Measurements from ENCODE around the gene PBX3. TPM values are rescaled to one million over a fixed set of nuclear protein-coding genes. Genes with fewer than 3 reads are reported as not detected.
"Not testable (repeated sequence)": the region's sequence is repeated elsewhere in the genome, so short reads cannot be mapped to it uniquely, and the experiment has no call there.

Gene PBX3
- total RNA-seq, 1 donor from 2014 or later: 15.0 TPM

- DNase-seq (ENCODE audit: low spot score): no peak
- ATAC-seq: no peak
Measured at GRCh38 chr9:125774106-125774505, 26.9 kb downstream of the PBX3 start.

DNA sequence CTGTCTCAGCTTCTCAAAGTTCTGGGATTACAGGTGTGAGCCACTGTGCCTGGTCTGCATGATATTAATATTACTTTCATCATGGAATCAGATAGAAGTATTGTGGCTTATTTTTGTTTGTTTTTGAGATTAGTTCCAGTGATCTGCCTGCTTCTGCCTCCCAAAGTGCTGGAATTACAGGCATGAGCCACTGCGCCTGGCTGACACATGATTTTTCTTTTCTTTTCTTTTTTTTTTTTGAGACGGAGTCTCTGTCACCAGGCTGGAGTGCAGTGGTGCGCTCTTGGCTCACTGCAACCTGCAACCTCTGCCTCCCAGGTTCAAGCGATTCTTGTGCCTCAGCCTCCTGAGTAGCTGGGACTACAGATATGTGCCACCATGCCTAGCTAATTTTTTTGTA is 29.6 kb downstream of the PBX3 start:
- not testable (repeated sequence) for DNase-seq (ENCODE audit: low spot score); ATAC-seq

GRCh38 chr9:125778538-125779219 is 31.5 kb downstream of the PBX3 start:
- DNase-seq (ENCODE audit: low spot score): not testable (repeated sequence)
- ATAC-seq: peak; percentile 92

DNA sequence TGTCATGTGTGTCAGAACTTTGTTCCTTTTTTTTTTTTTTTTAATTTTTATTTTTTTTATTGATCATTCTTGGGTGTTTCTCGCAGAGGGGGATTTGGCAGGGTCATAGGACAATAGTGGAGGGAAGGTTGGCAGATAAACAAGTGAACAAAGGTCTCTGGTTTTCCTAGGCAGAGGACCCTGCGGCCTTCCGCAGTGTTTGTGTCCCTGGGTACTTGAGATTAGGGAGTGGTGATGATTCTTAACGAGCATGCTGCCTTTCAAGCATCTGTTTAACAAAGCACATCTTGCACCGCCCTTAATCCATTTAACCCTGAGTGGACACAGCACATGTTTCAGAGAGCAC is 32.0 kb downstream of the PBX3 start:
- not testable (repeated sequence) for DNase-seq (ENCODE audit: low spot score)
- peak; percentile 57 for ATAC-seq

GRCh38 chr9:125782718-125783117 is 35.5 kb downstream of the PBX3 start:
- DNase-seq (ENCODE audit: low spot score) (no peak), ATAC-seq (no peak)

DNA sequence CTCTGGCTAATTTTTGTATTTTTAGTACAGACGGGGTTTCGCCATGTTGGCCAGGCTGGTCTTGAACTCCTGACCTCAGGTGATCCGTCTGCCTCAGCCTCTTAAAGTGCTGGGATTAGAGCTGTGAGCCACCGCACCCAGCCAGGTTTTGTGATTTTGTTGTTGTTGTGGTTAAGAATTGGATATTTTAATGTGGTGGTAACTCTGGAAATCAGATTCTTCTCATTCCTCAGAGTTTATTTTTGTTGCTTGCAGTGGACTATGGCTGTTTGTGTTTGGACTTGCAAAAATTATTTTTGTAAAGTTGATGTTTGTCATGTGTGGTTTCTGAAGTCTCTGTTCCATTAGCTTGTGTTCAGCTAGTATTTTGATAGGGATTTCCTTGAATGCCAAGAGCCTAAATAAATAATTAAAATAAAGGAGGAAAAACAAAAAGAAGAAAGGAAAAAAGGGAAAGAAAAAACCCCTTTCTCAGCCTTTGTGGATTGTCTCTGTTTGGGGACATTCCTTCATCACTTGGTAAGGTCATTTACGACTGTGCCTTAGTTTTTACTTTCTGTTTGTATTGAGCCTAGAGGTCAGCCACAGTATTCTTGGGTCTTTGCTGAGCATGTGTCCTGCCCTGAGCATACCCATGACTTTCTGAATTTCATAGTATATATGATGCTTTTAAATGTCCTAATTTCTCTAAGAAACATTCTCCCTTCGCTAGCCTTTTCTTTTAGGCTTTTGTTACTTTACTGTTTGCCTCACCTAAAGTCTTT is 37.3 kb downstream of the PBX3 start:
- peak; percentile 67 for ATAC-seq
- no peak for DNase-seq (ENCODE audit: low spot score)

GRCh38 chr9:125785248-125785751 is 38.1 kb downstream of the PBX3 start:
- DNase-seq (ENCODE audit: low spot score) (no peak), ATAC-seq (no peak)

GRCh38 chr9:125787715-125788114 is 40.5 kb downstream of the PBX3 start:
- DNase-seq (ENCODE audit: low spot score) (no peak), ATAC-seq (peak; percentile 42)

GRCh38 chr9:125789196-125789595 is 42.0 kb downstream of the PBX3 start:
- DNase-seq (ENCODE audit: low spot score): no peak
- no peak for ATAC-seq

GRCh38 chr9:125794708-125795107 is 47.5 kb downstream of the PBX3 start:
- ATAC-seq: peak; percentile 49
- no peak for DNase-seq (ENCODE audit: low spot score)

DNA sequence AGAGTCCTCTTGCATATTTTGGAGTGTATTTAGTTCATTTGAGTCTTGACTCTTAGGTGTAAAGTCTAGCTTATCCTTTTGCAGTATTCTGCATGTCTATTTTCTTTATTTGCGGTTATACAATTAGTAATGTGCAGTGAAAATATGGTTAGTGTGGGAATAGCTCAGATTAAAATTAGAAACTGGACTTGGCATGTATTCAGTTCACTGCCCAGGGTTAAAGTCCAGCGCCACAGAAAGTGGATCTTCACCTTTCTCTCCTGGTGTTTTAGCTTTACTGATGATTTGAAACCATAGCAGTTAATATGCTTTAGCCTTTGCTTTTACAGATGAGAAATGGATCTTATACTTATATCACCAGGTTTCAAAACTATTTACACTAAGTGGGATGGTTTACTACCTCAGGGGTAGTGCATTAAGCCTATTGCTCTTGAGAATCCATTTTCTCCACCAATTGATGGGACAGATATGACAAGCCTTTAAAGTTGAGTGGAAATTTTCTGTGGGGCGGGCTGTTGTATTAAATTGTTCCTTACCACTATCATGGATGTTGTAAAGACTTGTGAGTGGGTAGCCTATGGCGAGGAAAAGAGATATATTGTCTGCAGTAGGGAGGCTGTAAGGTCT is 48.9 kb downstream of the PBX3 start:
- ATAC-seq (peak; percentile 89), DNase-seq (ENCODE audit: low spot score) (peak; percentile 60)

DNA sequence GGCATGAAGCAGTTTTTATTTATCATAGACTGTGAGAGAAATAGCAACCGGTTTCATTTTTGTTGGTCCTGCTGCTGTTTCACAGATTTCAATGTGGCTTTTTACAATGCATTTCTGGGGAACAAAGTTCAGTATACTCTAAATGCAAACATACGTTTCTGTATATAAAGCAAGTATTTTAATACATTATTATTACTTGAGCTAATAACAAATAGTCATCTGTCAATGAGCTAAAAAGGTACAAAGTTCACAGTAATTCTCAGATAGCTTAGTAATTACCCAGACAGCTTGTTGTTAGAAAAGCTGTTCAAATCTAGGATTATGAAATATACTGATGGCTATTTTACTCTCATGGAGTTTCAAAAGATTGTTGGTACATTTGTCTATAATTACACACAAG is 50.8 kb downstream of the PBX3 start:
- DNase-seq (ENCODE audit: low spot score) (no peak), ATAC-seq (peak; percentile 49)

GRCh38 chr9:125803526-125803925 is 56.4 kb downstream of the PBX3 start:
- DNase-seq (ENCODE audit: low spot score) (no peak), ATAC-seq (no peak)

GRCh38 chr9:125805057-125805456 is 57.9 kb downstream of the PBX3 start:
- ATAC-seq: no peak
- no peak for DNase-seq (ENCODE audit: low spot score)

DNA sequence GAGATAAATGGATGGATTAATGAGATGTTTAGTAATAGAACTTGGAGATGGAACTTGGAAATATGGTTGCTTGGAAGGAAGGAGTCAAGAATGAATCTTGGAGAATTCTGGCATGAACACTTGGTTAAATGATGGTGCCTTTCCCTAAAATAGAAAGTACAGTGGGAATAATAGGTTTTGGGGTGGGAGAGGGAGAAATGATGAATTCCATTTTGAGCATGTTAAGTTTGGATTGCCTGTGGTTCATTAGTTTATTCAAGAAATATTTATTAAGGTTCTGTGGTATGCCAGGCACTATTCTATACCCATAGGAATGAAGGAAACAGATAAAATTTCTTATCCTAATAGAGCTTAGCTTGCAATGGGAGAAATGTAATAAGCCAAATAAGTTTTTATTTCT is 58.4 kb downstream of the PBX3 start:
- no peak for ATAC-seq

GRCh38 chr9:125807079-125807478 is 59.9 kb downstream of the PBX3 start:
- no peak for ATAC-seq
- DNase-seq (ENCODE audit: low spot score): no peak

More for the DNA sequence above, 58.4 kb downstream of the PBX3 start:
- DNase-seq (ENCODE audit: low spot score): no peak

- DNase-seq (ENCODE audit: low spot score) (no peak), ATAC-seq (no peak)
Measured at GRCh38 chr9:125810161-125810560, 63.0 kb downstream of the PBX3 start.

- DNase-seq (ENCODE audit: low spot score) (no peak), ATAC-seq (no peak)
Measured at GRCh38 chr9:125811002-125811401, 63.8 kb downstream of the PBX3 start.

GRCh38 chr9:125812403-125812802 is 65.2 kb downstream of the PBX3 start:
- DNase-seq (ENCODE audit: low spot score) (no peak), ATAC-seq (no peak)

- DNase-seq (ENCODE audit: low spot score): no peak
- ATAC-seq: no peak
Measured at GRCh38 chr9:125815568-125815967, 68.4 kb downstream of the PBX3 start.

DNA sequence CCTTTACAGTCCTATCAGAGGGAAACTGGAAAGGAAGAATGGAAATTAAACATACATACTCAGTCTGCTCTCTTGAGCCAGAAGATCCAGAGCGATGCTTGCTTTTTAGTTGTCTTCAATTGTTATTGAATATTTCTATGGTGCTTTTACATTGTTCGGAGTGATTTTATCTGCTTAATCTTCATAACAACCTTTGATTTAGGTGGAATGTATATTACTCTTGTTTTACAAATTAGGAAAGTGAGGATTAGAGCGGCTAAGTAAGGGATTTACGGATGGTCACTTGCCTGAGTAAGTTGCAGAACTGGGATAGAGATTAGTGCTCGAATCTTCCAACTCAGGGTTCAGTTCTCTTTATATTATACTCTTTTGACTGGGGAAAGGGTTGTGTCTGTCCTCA is 69.1 kb downstream of the PBX3 start:
- DNase-seq (ENCODE audit: low spot score): no peak

More for the DNA sequence above, 69.1 kb downstream of the PBX3 start:
- no peak for ATAC-seq

All from left lobe of liver (tissue), 2 donors.